Measurements from ENCODE around the gene ARL6IP6. TPM values are rescaled to one million over a fixed set of nuclear protein-coding genes. Genes with fewer than 3 reads are reported as not detected.

ARL6IP6 gene
- total RNA-seq, 4 donors from 2014 or later: 8.7 to 47.1 (median 22.8) TPM

DNA sequence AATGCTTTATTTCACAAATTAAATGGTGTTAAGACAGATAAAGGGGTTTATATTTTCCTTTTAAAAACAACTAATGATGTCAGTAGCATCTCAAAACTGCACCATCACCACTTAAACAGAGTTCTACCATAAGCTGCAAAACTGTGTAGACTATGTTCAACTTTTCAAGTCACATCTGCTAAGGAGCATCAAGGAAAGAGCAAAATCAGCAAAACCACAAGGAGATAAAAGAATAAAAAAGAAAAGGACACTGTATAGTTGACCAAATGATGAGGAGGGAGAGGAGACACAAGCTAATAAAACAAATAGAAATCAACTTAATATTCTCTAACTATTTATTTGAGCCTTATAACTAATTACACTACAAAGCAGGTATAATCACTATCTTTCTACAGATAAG, 35.0 kb upstream of the ARL6IP6 start:
- DNase-seq: no peak
- H3K4me1 ChIP-seq: no peaks in the 10 kb centered on the region
- H3K27ac ChIP-seq: no peak overlapping the region
- intact Hi-C loops (cut with DNase I; ENCODE audit: low total_unique reads): no loop called here
- H3K4me3 ChIP-seq: no peak overlapping the region
- H3K27me3 ChIP-seq: no peaks in the 10 kb centered on the region
- H3K36me3 ChIP-seq: no peaks in the 10 kb centered on the region
- no peak for TF ChIP-seq POLR2A (IDR thresholded peaks at IDR 0.05)
- TF ChIP-seq, protein P1, sequence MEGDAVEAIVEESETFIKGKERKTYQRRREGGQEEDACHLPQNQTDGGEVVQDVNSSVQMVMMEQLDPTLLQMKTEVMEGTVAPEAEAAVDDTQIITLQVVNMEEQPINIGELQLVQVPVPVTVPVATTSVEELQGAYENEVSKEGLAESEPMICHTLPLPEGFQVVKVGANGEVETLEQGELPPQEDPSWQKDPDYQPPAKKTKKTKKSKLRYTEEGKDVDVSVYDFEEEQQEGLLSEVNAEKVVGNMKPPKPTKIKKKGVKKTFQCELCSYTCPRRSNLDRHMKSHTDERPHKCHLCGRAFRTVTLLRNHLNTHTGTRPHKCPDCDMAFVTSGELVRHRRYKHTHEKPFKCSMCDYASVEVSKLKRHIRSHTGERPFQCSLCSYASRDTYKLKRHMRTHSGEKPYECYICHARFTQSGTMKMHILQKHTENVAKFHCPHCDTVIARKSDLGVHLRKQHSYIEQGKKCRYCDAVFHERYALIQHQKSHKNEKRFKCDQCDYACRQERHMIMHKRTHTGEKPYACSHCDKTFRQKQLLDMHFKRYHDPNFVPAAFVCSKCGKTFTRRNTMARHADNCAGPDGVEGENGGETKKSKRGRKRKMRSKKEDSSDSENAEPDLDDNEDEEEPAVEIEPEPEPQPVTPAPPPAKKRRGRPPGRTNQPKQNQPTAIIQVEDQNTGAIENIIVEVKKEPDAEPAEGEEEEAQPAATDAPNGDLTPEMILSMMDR (IDR thresholded peaks at IDR 0.05): no peak
- no peaks in the 10 kb centered on the region for H3K9me3 ChIP-seq

DNA sequence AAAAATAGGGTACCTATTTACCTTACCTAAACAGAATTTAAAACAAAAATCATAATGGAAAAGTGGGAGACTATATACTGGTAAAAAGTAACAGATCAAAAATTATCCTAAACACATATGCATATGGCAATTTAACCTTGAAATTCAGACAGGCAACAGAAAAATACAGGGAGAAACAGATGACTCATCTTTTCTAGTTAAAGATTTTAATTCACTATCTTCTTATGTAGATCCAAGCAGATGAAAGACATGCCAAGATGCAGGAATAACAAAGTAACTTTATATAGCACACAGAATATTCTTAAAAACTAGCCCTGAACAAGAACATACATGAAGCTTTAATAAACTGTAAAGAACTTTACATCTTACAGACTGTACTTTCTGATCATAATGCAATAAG, 32.1 kb upstream of the ARL6IP6 start:
- no peaks in the 10 kb centered on the region for H3K27me3 ChIP-seq
- intact Hi-C loops (cut with DNase I; ENCODE audit: low total_unique reads): no loop called here

DNA sequence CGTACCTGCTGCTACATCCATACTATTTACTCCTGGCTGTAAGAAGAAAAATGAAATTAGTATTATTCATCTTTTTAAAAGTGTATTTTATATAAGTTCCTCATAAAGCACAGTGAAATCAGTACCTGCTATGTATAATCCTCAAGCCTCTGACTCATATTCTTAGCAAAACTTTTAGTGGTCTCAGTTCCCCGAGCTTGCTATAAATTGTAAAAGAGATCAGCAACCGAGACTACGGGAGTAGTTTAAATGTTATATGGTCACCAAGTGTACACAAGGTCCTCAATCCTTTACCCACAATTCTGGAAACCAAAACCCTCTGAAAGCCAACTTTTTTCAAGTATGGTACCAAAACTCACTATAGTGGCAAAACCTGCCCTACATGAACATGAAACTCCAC, 25.4 kb upstream of the ARL6IP6 start:
- peaks cover 0 to 4% of the 10 kb centered on the region in 2 donors for H3K4me1 ChIP-seq
- H3K9me3 ChIP-seq: no peaks in the 10 kb centered on the region
- TF ChIP-seq, protein P1 (IDR thresholded peaks at IDR 0.05): no peak
- no peak for TF ChIP-seq POLR2A (IDR thresholded peaks at IDR 0.05)
- no peak overlapping the region for H3K4me3 ChIP-seq
- intact Hi-C loops (cut with DNase I; ENCODE audit: low total_unique reads): no loop called here
- no peak overlapping the region for H3K27ac ChIP-seq
- DNase-seq: no peak
- no peaks in the 10 kb centered on the region for H3K36me3 ChIP-seq
- H3K27me3 ChIP-seq: no peaks in the 10 kb centered on the region

More for the DNA sequence above, 32.1 kb upstream of the ARL6IP6 start:
- H3K36me3 ChIP-seq: no peaks in the 10 kb centered on the region
- H3K9me3 ChIP-seq: no peaks in the 10 kb centered on the region
- H3K4me1 ChIP-seq: no peaks in the 10 kb centered on the region
- DNase-seq: no peak
- no peak for TF ChIP-seq POLR2A (IDR thresholded peaks at IDR 0.05)
- TF ChIP-seq, protein P1 (IDR thresholded peaks at IDR 0.05): no peak
- no peak overlapping the region for H3K4me3 ChIP-seq
- H3K27ac ChIP-seq: no peak overlapping the region

DNA sequence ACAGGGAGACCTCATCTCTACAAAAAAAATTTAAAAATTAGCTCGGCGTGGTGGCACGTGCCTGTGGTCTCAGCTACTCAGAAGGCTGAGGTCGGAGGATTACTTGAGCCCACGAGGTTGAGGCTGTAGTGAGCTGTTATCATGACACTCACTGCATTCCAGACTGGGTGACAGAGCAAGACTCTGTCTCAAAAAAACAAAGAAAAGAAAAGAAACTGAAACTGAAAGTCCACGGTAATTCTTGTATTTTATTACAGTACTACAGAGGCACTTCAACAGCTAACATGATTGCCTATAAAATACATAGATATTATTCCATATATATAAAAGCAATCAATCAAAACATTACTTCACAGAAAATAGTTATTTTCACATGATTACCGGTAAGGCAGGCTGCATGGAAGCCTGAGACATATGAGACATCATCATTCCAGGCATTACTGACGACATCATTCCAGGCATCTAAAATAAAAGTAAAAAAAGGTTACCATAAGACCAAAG, 24.2 kb upstream of the ARL6IP6 start:
- TF ChIP-seq POLR2A (IDR thresholded peaks at IDR 0.05): no peak
- TF ChIP-seq, protein P1 (IDR thresholded peaks at IDR 0.05): no peak
- no peak for DNase-seq
- Histone ChIP-seq H3K27ac (peak overlapping the region; percentile 15 to 19), H3K36me3 (no peaks in the 10 kb centered on the region), H3K4me1 (peaks cover 0 to 4% of the 10 kb centered on the region in 2 donors), H3K27me3 (no peaks in the 10 kb centered on the region), H3K9me3 (no peaks in the 10 kb centered on the region), H3K4me3 (peak overlapping the region in 1 of 2 donors; percentile 8)
- intact Hi-C loops (cut with DNase I; ENCODE audit: low total_unique reads): no loop called here

DNA sequence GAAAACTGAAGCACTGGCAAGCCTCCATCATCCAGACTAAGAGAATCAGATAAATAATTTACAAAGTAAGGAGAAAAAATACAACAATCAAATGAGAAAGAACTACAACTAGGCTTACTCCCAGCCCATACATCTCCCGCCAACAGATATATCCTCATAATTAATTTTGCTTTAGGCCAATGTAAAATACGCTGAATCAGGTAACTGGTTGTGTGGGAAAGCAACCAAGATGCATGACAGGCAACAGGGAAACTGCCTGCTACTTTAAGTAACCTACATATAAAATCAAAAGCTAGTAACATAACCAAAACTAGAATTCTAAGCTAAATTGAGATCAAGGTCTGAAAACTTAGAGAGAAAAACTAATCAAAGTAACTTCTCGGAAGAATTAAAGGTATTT, 22.7 kb upstream of the ARL6IP6 start:
- peaks cover 0 to 4% of the 10 kb centered on the region in 2 donors for H3K4me1 ChIP-seq
- TF ChIP-seq, protein P1 (IDR thresholded peaks at IDR 0.05): no peak
- no peak for TF ChIP-seq POLR2A (IDR thresholded peaks at IDR 0.05)
- intact Hi-C loops (cut with DNase I; ENCODE audit: low total_unique reads): no loop called here

More for the DNA sequence above, 22.7 kb upstream of the ARL6IP6 start:
- Histone ChIP-seq H3K4me3 (no peak overlapping the region), H3K27me3 (no peaks in the 10 kb centered on the region), H3K9me3 (no peaks in the 10 kb centered on the region), H3K27ac (no peak overlapping the region), H3K36me3 (no peaks in the 10 kb centered on the region)
- DNase-seq: no peak

Data from uterus (tissue), 4 donors.